ENCODE results near the gene ARL2BP. TPM values are rescaled to one million over a fixed set of nuclear protein-coding genes. Genes with fewer than 3 reads are reported as not detected.

The ARL2BP gene
- total RNA-seq, 2 experiments from 2014 or later: 26.6 to 31.2 TPM

DNA sequence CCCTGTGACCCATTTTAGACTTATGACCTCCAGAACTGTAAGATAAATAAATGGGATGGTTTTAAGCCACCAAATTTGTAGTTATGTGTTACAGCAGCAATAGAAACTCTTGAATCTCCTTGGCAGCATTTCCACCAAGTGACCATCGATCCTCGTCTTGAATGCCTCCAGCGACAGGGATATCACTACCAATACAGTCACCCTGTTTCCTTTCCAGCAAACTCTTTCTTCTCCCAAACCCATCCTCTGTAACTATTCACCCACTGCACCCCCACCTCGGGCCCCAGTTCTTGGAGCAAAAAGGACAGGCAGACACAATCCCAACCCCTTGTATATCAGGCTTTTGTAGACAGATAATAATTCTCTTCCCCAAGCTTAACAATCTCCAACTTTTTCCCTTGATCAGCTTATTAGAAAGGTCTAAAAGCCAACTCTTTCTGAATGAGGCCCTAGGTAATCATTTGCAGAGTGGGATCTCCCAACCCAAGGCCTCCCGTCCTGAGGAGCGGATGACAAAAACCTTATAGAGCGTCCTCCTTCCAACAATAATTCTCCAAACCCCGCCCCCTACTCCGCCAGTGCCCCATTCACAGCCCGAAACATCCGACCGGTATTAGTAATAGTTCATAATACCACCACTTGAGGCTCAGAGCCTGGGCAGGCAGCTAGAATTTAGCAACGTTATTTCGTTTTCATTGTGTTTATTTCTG, 54.1 kb downstream of the ARL2BP start:
- no peaks in the 10 kb centered on the region for H3K36me3 ChIP-seq (ENCODE audit: insufficient read depth, low read length)
- H3K4me2 ChIP-seq (ENCODE audit: low read length): peak overlapping the region; percentile 82
- BruUV-seq (replicated peaks): no TSS peak
- TF ChIP-seq, protein P1, sequence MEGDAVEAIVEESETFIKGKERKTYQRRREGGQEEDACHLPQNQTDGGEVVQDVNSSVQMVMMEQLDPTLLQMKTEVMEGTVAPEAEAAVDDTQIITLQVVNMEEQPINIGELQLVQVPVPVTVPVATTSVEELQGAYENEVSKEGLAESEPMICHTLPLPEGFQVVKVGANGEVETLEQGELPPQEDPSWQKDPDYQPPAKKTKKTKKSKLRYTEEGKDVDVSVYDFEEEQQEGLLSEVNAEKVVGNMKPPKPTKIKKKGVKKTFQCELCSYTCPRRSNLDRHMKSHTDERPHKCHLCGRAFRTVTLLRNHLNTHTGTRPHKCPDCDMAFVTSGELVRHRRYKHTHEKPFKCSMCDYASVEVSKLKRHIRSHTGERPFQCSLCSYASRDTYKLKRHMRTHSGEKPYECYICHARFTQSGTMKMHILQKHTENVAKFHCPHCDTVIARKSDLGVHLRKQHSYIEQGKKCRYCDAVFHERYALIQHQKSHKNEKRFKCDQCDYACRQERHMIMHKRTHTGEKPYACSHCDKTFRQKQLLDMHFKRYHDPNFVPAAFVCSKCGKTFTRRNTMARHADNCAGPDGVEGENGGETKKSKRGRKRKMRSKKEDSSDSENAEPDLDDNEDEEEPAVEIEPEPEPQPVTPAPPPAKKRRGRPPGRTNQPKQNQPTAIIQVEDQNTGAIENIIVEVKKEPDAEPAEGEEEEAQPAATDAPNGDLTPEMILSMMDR (conservative IDR thresholded peaks at IDR 0.05; ENCODE audit: low read length): no peak
- no peak for TF ChIP-seq EZH2phosphoT487 (IDR thresholded peaks at IDR 0.05; ENCODE audit: borderline replicate concordance, low read depth, low read length)
- intact Hi-C loops (cut with micrococcal nuclease; ENCODE audit: unreplicated experiment): loop anchor here (1.0 to 5.0 kb wide), 2 partner anchors 54 to 112 kb away; partner anchors contain the start of genes ARL2BP, PSME3IP1 and RSPRY1
- no peaks in the 10 kb centered on the region for H4K20me1 ChIP-seq (ENCODE audit: insufficient read depth, low read length)
- H3K4me1 ChIP-seq (ENCODE audit: insufficient read depth, low read length, poor library complexity, severe bottlenecking): peaks cover 22% of the 10 kb centered on the region
- no peaks in the 10 kb centered on the region for H3K9me2 ChIP-seq (ENCODE audit: insufficient read depth, low read length)
- H3K27ac ChIP-seq (ENCODE audit: low read depth, low read length, poor library complexity, severe bottlenecking): peak overlapping the region; percentile 84
- POLR2A ChIA-PET: interaction anchor here (0.6 to 1.6 kb wide), 4 partner anchors 8 to 603 kb away, joined by 4 read pairs; no protein-coding TSS in a partner anchor
- H3K9me3 ChIP-seq (ENCODE audit: low read length): no peaks in the 10 kb centered on the region
- H3K4me3 ChIP-seq (ENCODE audit: low read depth, low read length, poor library complexity, severe bottlenecking): peak overlapping the region; percentile 71
- no peaks in the 10 kb centered on the region for H3K79me2 ChIP-seq (ENCODE audit: insufficient read depth, low read depth, low read length)
- H2AFZ ChIP-seq (ENCODE audit: low read length): peak overlapping the region; percentile 91
- CTCF ChIA-PET (ENCODE audit: unreplicated experiment): no interaction called here
- no peak for DNase-seq (ENCODE audit: low spot score)

DNA sequence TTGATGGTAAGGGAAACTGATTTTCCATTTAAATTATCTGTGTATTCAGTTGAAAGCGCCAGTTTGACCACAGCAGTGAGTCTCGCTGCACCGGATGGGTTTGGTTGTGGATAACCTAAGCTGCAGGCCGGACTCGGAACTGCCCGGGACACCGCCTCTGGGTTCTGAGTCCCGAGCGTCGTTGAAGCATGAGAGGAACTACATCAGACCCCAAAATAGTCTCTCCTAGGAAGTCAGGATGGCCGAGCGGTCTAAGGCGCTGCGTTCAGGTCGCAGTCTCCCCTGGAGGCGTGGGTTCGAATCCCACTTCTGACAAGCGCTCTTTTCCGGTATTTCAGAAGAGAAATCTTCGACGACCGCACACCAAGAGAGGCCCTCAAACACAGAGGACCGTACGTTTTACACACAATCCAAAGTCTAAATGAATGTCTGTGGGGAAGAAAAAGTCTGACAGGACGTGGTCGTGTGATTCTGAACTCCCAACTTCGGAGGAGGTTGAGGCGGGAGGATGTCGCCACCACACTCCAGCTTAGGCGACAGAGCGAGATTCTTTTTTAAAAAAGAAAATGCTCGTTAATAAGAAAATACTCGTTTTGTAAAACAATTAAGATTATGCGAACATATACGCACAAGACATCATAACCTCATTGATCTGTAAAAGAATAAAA, 54.8 kb downstream of the ARL2BP start:
- no peak for TF ChIP-seq EZH2phosphoT487 (IDR thresholded peaks at IDR 0.05; ENCODE audit: borderline replicate concordance, low read depth, low read length)
- TF ChIP-seq, protein P1 (conservative IDR thresholded peaks at IDR 0.05; ENCODE audit: low read length): peak; percentile 25; the same call in 1 of the 2 replicates
- BruUV-seq (replicated peaks): no TSS peak
- intact Hi-C loops (cut with micrococcal nuclease; ENCODE audit: unreplicated experiment): loop anchor here (1.0 to 5.0 kb wide), 7 partner anchors 55 to 219 kb away; partner anchors contain the start of genes ARL2BP, CIAPIN1, COQ9 and PSME3IP1
- Histone ChIP-seq H3K36me3 (ENCODE audit: insufficient read depth, low read length) (no peaks in the 10 kb centered on the region), H3K4me3 (ENCODE audit: low read depth, low read length, poor library complexity, severe bottlenecking) (peak overlapping the region; percentile 71), H4K20me1 (ENCODE audit: insufficient read depth, low read length) (no peaks in the 10 kb centered on the region), H3K79me2 (ENCODE audit: insufficient read depth, low read depth, low read length) (no peaks in the 10 kb centered on the region), H3K9me2 (ENCODE audit: insufficient read depth, low read length) (no peaks in the 10 kb centered on the region), H3K9me3 (ENCODE audit: low read length) (no peaks in the 10 kb centered on the region), H2AFZ (ENCODE audit: low read length) (peak overlapping the region; percentile 91), H3K4me1 (ENCODE audit: insufficient read depth, low read length, poor library complexity, severe bottlenecking) (peaks cover 22% of the 10 kb centered on the region), H3K4me2 (ENCODE audit: low read length) (peak overlapping the region; percentile 82), H3K27ac (ENCODE audit: low read depth, low read length, poor library complexity, severe bottlenecking) (peak overlapping the region; percentile 84)
- CTCF ChIA-PET (ENCODE audit: unreplicated experiment): interaction anchor here (1.0 to 2.6 kb wide), 3 partner anchors 55 to 117 kb away, joined by 3 to 18 read pairs (median 5); partner anchors contain the start of gene ARL2BP
- POLR2A ChIA-PET: interaction anchor here (0.6 to 1.6 kb wide), 7 partner anchors 9 to 163 kb away, joined by 3 to 5 read pairs (median 4); partner anchors contain the start of gene POLR2C
- DNase-seq (ENCODE audit: low spot score): peak; percentile 93

Data from OCI-LY7 (cell line).